Spinal cord (tissue), 10 donors: Measurements from ENCODE around the gene ABHD13. TPM values are rescaled to one million over a fixed set of nuclear protein-coding genes. Genes with fewer than 3 reads are reported as not detected.
"Not testable (repeated sequence)": the region's sequence is repeated elsewhere in the genome, so short reads cannot be mapped to it uniquely, and the experiment has no call there.

ENCODE experiments used
- DNase-seq, 6 donors: peaks; one replicate each; pipeline versions ENCODE4 v3.0.0 to v3.0.0-alpha.2; 2013 to 2015; ENCODE audit warnings: low spot score in 6 of 6, low read depth in 4 of 6
- H3K27ac ChIP-seq: one replicate; pipeline ENCODE4 v1.5.1; 2013; ENCODE audit warnings: low read depth, low read length, control low read depth
- H3K27me3 ChIP-seq: one replicate; pipeline ENCODE4 v1.6.1; 2013; ENCODE audit warnings: low read length; ENCODE audit not compliant: control insufficient read depth, insufficient read depth
- H3K36me3 ChIP-seq: one replicate; pipeline ENCODE4 v1.6.1; 2013; ENCODE audit warnings: low read length; ENCODE audit not compliant: control insufficient read depth, insufficient read depth
- H3K4me1 ChIP-seq: one replicate; pipeline ENCODE4 v1.6.1; 2013; ENCODE audit warnings: low read length; ENCODE audit not compliant: control insufficient read depth, insufficient read depth
- H3K4me3 ChIP-seq: one replicate; pipeline ENCODE4 v1.5.1; 2013; ENCODE audit warnings: low read depth, low read length, control low read depth
- H3K9me3 ChIP-seq: one replicate; pipeline ENCODE4 v1.6.1; 2013; ENCODE audit warnings: low read length; ENCODE audit not compliant: control insufficient read depth, insufficient read depth
- WGBS: methylation state at CpG from one replicate; pipeline ENCODE4 v1.1.5; 2013; ENCODE audit warnings: missing lambda C conversion rate; ENCODE audit not compliant: insufficient coverage; 5-methylcytosine and 5-hydroxymethylcytosine counted together
- polyA plus RNA-seq, 2 donors: library from polyadenylated mRNA; unstranded; fragments of 120-200 nt; gene quantifications; one replicate each; pipeline ENCODE4 v1.2.1, GENCODE V29; 2013; ENCODE audit not compliant: insufficient read length in 2 of 2
- total RNA-seq, 2 donors: library from RNA; depleted of rRNA in 1 of 2; stranded (reverse); fragments of 120-200 nt in 1 of 2; fragments of >200 nt in 1 of 2; gene quantifications; one replicate each; pipeline versions ENCODE4 v1.2.3 to v1.2.4, GENCODE V29; 2013 to 2014
- donor health status: healthy.

The ABHD13 gene
- total and polyA plus RNA-seq, 4 donors, result 8.2 to 15.0 (median 10.0) TPM

- 81% methylated on average over 12 of the region's 27 CpGs for WGBS
- H3K27ac ChIP-seq, result peak overlapping the region; percentile 89
- H3K4me1 ChIP-seq, result peaks cover 10% of the 10 kb centered on the region
- not testable (repeated sequence) for H3K36me3 ChIP-seq, H3K9me3 ChIP-seq, H3K27me3 ChIP-seq, DNase-seq
- peak overlapping the region; percentile 91 for H3K4me3 ChIP-seq
Observed at GRCh38 chr13:108217307-108218043, 717 bp upstream of the ABHD13 start.

DNA sequence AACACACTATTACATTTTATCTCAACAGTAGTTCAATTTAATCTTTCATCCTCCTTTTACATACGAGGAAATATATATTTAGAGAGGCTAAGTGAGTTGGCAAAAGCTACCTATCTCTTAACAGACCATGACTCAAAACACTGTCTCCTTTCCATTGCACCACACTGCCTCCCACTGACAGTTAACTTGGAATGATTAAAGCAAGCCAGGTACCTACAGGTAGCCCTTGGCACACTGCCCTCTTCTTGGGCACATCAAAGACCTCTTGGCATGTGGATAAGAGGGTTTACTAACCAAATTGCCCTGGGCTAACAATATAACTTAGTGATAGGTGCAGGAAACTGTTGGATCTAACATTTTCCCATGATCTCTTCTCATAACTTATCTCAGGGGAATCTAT lies 1.8 kb downstream of the ABHD13 start:
- no peak overlapping the region for H3K27ac ChIP-seq
- no CpG with 5 or more reads among the region's 1 CpG for WGBS
- no peak for DNase-seq

DNA sequence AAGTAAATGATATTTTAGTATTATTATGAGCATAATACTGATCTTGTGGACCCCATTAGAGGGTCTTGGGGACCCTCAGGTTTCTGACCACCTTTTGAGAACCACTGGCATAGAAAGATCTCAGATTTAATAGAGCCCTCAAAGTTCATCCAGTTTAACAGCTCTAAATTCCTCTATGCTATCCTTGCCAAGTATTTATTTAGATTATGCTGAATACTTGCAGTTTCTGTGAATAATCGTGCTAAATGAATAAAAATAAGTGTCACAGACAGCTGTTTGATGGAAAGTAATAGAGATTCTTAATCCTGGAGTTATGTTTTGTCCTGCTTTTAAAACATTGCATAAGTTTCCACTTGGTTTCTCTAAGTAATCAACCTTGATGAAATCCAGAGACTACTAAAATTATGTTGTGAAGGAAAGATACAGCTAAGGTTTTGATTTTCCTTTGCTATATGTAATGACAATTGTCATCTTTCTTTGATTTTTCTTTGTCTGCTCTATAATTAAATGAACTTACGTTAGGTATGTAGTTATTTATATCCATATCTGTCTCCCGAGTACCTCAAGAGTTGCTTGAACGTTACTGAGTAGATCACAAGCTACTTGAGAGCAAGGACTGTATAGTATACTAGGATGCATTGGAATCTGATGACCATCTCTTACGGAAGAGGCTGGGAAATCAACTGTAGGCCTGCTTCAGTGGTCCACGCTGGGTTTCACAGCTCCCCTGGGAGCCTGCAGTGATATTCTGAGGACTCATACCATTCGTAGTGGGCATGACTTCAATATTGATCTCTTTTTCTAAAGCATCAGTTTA lies 5.7 kb downstream of the ABHD13 start:
- Histone ChIP-seq H3K4me1 (no peaks in the 10 kb centered on the region), H3K27me3 (no peaks in the 10 kb centered on the region), H3K4me3 (no peak overlapping the region), H3K9me3 (no peaks in the 10 kb centered on the region), H3K27ac (no peak overlapping the region), H3K36me3 (no peaks in the 10 kb centered on the region)
- WGBS, result 100% methylated on average over 1 of the region's 7 CpGs
- DNase-seq, result no peak

More for the DNA sequence above, 1.8 kb downstream of the ABHD13 start:
- Histone ChIP-seq H3K27me3 (no peaks in the 10 kb centered on the region), H3K36me3 (no peaks in the 10 kb centered on the region), H3K4me1 (peaks cover 10% of the 10 kb centered on the region), H3K9me3 (no peaks in the 10 kb centered on the region), H3K4me3 (no peak overlapping the region)

DNA sequence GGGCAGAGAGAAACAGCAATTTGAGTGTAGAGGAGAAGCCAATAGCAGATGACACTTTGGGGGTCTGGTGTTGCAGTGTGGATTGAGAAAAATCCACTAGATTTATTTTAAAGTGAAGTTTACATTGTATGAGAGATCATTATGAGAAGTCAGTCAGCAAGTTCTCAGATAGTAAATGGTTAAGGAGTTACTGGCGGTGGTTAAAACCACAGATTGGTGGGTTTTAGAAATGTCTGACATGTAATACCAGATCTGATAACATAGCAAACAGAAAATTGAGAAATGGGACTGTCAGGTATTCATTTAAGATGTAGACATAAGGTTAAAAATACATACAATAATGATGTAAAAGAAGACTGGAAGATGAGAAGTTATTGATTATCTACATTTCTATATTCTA lies 7.2 kb downstream of the ABHD13 start:
- no peak overlapping the region for H3K4me3 ChIP-seq
- no peaks in the 10 kb centered on the region for H3K36me3 ChIP-seq
- DNase-seq, result no peak
- no peaks in the 10 kb centered on the region for H3K27me3 ChIP-seq
- H3K27ac ChIP-seq, result no peak overlapping the region
- no peaks in the 10 kb centered on the region for H3K9me3 ChIP-seq
- WGBS, result no CpG with 5 or more reads among the region's 1 CpG
- H3K4me1 ChIP-seq, result no peaks in the 10 kb centered on the region

DNA sequence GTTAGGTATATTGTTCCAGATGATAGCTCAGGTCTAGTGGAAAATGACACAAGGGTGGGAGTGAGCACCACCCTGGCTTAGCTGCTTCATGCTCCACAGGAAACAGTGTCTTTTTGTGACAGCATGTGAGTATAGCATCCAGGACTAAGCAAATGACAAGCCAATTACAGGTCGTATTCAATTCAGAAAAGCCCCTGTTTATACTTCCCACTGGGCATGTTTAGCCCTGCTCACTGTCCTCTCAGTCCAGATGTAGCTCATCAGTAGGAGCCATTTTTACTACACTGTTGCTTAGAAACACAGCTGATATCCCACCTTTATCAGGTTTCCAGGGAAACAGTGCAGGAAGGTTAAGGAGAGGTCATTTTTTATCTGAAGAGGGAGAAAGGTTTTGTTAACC lies 8.0 kb downstream of the ABHD13 start:
- Histone ChIP-seq H3K36me3 (no peaks in the 10 kb centered on the region), H3K4me3 (no peak overlapping the region), H3K4me1 (no peaks in the 10 kb centered on the region), H3K27ac (no peak overlapping the region), H3K27me3 (no peaks in the 10 kb centered on the region), H3K9me3 (no peaks in the 10 kb centered on the region)
- DNase-seq, result peak in 2 of 6 donors; percentile 9 to 81
- 0% methylated on average over 1 of the region's 1 CpG for WGBS

GRCh38 chr13:108227651-108228272 lies 9.6 kb downstream of the ABHD13 start:
- peak in 2 of 6 donors; percentile 73 to 84 for DNase-seq
- WGBS, result no CpG with 5 or more reads among the region's 1 CpG
- no peaks in the 10 kb centered on the region for H3K27me3 ChIP-seq
- H3K27ac ChIP-seq, result no peak overlapping the region
- H3K9me3 ChIP-seq, result no peaks in the 10 kb centered on the region
- no peak overlapping the region for H3K4me3 ChIP-seq
- H3K36me3 ChIP-seq, result no peaks in the 10 kb centered on the region
- no peaks in the 10 kb centered on the region for H3K4me1 ChIP-seq

GRCh38 chr13:108230377-108230776 lies 12.2 kb downstream of the ABHD13 start:
- Histone ChIP-seq H3K4me3 (no peak overlapping the region), H3K36me3 (no peaks in the 10 kb centered on the region), H3K27me3 (no peaks in the 10 kb centered on the region), H3K4me1 (no peaks in the 10 kb centered on the region), H3K27ac (no peak overlapping the region), H3K9me3 (no peaks in the 10 kb centered on the region)
- DNase-seq, result no peak

- Histone ChIP-seq H3K27ac (no peak overlapping the region), H3K27me3 (no peaks in the 10 kb centered on the region), H3K36me3 (no peaks in the 10 kb centered on the region), H3K4me3 (no peak overlapping the region), H3K9me3 (peaks cover 4% of the 10 kb centered on the region), H3K4me1 (no peaks in the 10 kb centered on the region)
- DNase-seq, result no peak
- WGBS, result 90% methylated on average over 3 of the region's 4 CpGs
Observed at GRCh38 chr13:108249150-108249549, 31.0 kb downstream of the ABHD13 start.

GRCh38 chr13:108257248-108257647 lies 39.1 kb downstream of the ABHD13 start:
- Histone ChIP-seq H3K27ac (no peak overlapping the region), H3K4me1 (no peaks in the 10 kb centered on the region), H3K27me3 (no peaks in the 10 kb centered on the region), H3K9me3 (peaks cover 2% of the 10 kb centered on the region), H3K4me3 (no peak overlapping the region), H3K36me3 (no peaks in the 10 kb centered on the region)
- no peak for DNase-seq
- no CpG with 5 or more reads among the region's 2 CpGs for WGBS
